Spleen (tissue), 11 donors: Measurements from ENCODE around the gene XPNPEP2. TPM values are rescaled to one million over a fixed set of nuclear protein-coding genes. Genes with fewer than 3 reads are reported as not detected.

Source experiments
- DNase-seq: peaks from one replicate; pipeline ENCODE4 v3.0.0-alpha.2; 2020
- H3K27ac ChIP-seq, 8 donors: fragments of 200-600 bp; sonication (generic) in 7 of 8; 1 replicate in 4 of 8; 2 replicates in 4 of 8; pipeline versions ENCODE4 v1.5.0 to v1.8.0; 2016 to 2021; ENCODE audit warnings: inconsistent platforms in 4 of 8, mild to moderate bottlenecking in 4 of 8, moderate library complexity in 1 of 8
- H3K27me3 ChIP-seq, 7 donors: fragments of 200-600 bp; sonication (generic) in 6 of 7; replicated peaks in 1 of 7; 1 replicate in 4 of 7; 2 replicates in 3 of 7; pipeline versions ENCODE4 v1.5.0 to v1.8.0; 2016 to 2021; ENCODE audit warnings: inconsistent platforms in 3 of 7, mild to moderate bottlenecking in 1 of 7
- H3K36me3 ChIP-seq, 6 donors: fragments of 200-600 bp; sonication (generic) in 5 of 6; 1 replicate in 4 of 6; 2 replicates in 2 of 6; pipeline versions ENCODE4 v1.5.0 to v1.8.0; 2016 to 2021; ENCODE audit warnings: inconsistent platforms in 2 of 6
- H3K4me1 ChIP-seq, 6 donors: fragments of 200-600 bp; sonication (generic) in 5 of 6; 1 replicate in 3 of 6; 2 replicates in 3 of 6; pipeline versions ENCODE4 v1.5.0 to v1.8.0; 2016 to 2021; ENCODE audit warnings: inconsistent platforms in 3 of 6
- H3K4me3 ChIP-seq, 8 donors: fragments of 200-600 bp; sonication (generic) in 7 of 8; 1 replicate in 4 of 8; 2 replicates in 4 of 8; pipeline versions ENCODE4 v1.5.0 to v1.8.0; 2016 to 2021; ENCODE audit warnings: inconsistent platforms in 4 of 8, mild to moderate bottlenecking in 4 of 8, moderate library complexity in 2 of 8
- H3K9me3 ChIP-seq, 8 donors: fragments of 200-600 bp; sonication (generic) in 7 of 8; 1 replicate in 4 of 8; 2 replicates in 4 of 8; pipeline versions ENCODE4 v1.5.0 to v1.8.0; 2016 to 2021; ENCODE audit warnings: inconsistent platforms in 4 of 8
- CTCF ChIP-seq, 11 experiments: fragments of 200-600 bp in 7 of 11; fragments of 450-650 bp in 4 of 11; sonication (generic) in 4 of 11; IDR thresholded peaks in 8 of 11; conservative IDR thresholded peaks in 3 of 11; 1 replicate in 7 of 11; 2 replicates in 4 of 11; pipeline versions ENCODE4 v1.4.0 to v1.8.0; 2016 to 2021; ENCODE audit warnings: antibody characterized with exemption in 11 of 11, inconsistent platforms in 4 of 11, mild to moderate bottlenecking in 1 of 11
- POLR2A ChIP-seq, 3 donors: fragments of 450-650 bp; IDR thresholded peaks; one replicate each; pipeline ENCODE4 v1.5.1; 2017; ENCODE audit warnings: antibody characterized with exemption in 3 of 3, mild to moderate bottlenecking in 1 of 3
- POLR2AphosphoS5 ChIP-seq, 3 donors: sonication (generic); formaldehyde crosslinking; IDR thresholded peaks; one replicate each; pipeline ENCODE4 v1.5.1; 2017; ENCODE audit warnings: antibody characterized with exemption in 3 of 3
- WGBS, 5 donors: extraction: QIAGEN DNeasy Blood & Tissue Kit in 3 of 5; methylation state at CpG; one replicate each; pipeline versions ENCODE4 v1.1.5 to v1.1.7; 2013 to 2018; 5-methylcytosine and 5-hydroxymethylcytosine counted together
- intact Hi-C: fragments of 100-400 bp; cut with DNase I; formaldehyde crosslinking; loops from one replicate; pipeline ENCODE4 v1.15.0; 2023; ENCODE audit warnings: low total_unique reads
- polyA plus RNA-seq, 3 donors: library from polyadenylated mRNA; stranded (reverse); fragments of 200-250 nt; gene quantifications; one replicate each; pipeline ENCODE4 v1.2.1, GENCODE V29; 2013
- total RNA-seq, 7 donors: library from RNA; depleted of rRNA in 3 of 7; stranded (reverse); fragments of >200 nt in 3 of 7; fragmentation: NEBNext Ultra II Directional in 4 of 7; extraction: Animal tissue kit (Norgen Biotek cat#: 25700) in 4 of 7; gene quantifications; one replicate each; pipeline versions ENCODE4 v1.1.0 to v1.2.1, GENCODE V29; 2016 to 2021
- donor health status: healthy with polysubstance abuse.
- donor health status: DM: no; HTN: no; CAD: no; lungs with moderate emphysema.
- donor health status: DM: no; HTN: no; CAD: no.
- donor health status: Bipolar disorder and iron deficiency.
- donor health status: healthy.
- donor health status: DM: no; HTN: no; CAD: no.
- donor health status: DM: yes; HTN: yes; CAD: no.

Gene XPNPEP2
- total and polyA plus RNA-seq, 10 donors: 0.09 to 0.74 (median 0.21) TPM

GRCh38 chrX:129693354-129693753 lies 45.4 kb upstream of the XPNPEP2 start:
- TF ChIP-seq POLR2AphosphoS5 (IDR thresholded peaks at IDR 0.05): no peak
- TF ChIP-seq POLR2A (IDR thresholded peaks at IDR 0.05): no peak
- TF ChIP-seq CTCF (IDR thresholded peaks at IDR 0.05 in 8 of 11, conservative IDR thresholded peaks at IDR 0.05 in 3 of 11): no peak
- no peaks in the 10 kb centered on the region for H3K9me3 ChIP-seq
- H3K4me1 ChIP-seq: no peaks in the 10 kb centered on the region
- no peaks in the 10 kb centered on the region for H3K27me3 ChIP-seq
- intact Hi-C loops: no loop called here
- H3K36me3 ChIP-seq: no peaks in the 10 kb centered on the region
- no peak for DNase-seq
- no peak overlapping the region for H3K4me3 ChIP-seq
- no peak overlapping the region for H3K27ac ChIP-seq
- WGBS, 5 donors: 70 to 89% (median 84%) methylated on average over 3 of the region's 3 CpGs

- Histone ChIP-seq H3K27ac (no peak overlapping the region), H3K4me1 (no peaks in the 10 kb centered on the region), H3K27me3 (no peaks in the 10 kb centered on the region), H3K36me3 (no peaks in the 10 kb centered on the region), H3K4me3 (no peak overlapping the region), H3K9me3 (no peaks in the 10 kb centered on the region)
- DNase-seq: no peak
- TF ChIP-seq POLR2AphosphoS5 (IDR thresholded peaks at IDR 0.05) (no peak), POLR2A (IDR thresholded peaks at IDR 0.05) (no peak), CTCF (IDR thresholded peaks at IDR 0.05 in 8 of 11, conservative IDR thresholded peaks at IDR 0.05 in 3 of 11) (no peak)
- intact Hi-C loops: no loop called here
- WGBS, 5 donors: 69 to 92% (median 91%) methylated on average over 5 of the region's 5 CpGs
These were observed 44.0 kb upstream of the XPNPEP2 start for GRCh38 chrX:129694805-129695204.

GRCh38 chrX:129695535-129695934 lies 43.2 kb upstream of the XPNPEP2 start:
- H3K27ac ChIP-seq: no peak overlapping the region
- WGBS, 5 donors: 71 to 91% (median 80%) methylated on average over 6 of the region's 6 CpGs
- no peaks in the 10 kb centered on the region for H3K4me1 ChIP-seq
- H3K4me3 ChIP-seq: no peak overlapping the region
- no peaks in the 10 kb centered on the region for H3K9me3 ChIP-seq
- no peaks in the 10 kb centered on the region for H3K36me3 ChIP-seq
- DNase-seq: no peak
- intact Hi-C loops: no loop called here
- H3K27me3 ChIP-seq: no peaks in the 10 kb centered on the region
- TF ChIP-seq POLR2A (IDR thresholded peaks at IDR 0.05) (no peak), CTCF (IDR thresholded peaks at IDR 0.05 in 8 of 11, conservative IDR thresholded peaks at IDR 0.05 in 3 of 11) (no peak), POLR2AphosphoS5 (IDR thresholded peaks at IDR 0.05) (no peak)

GRCh38 chrX:129695937-129696336 lies 42.8 kb upstream of the XPNPEP2 start:
- TF ChIP-seq POLR2A (IDR thresholded peaks at IDR 0.05): no peak
- no peak for TF ChIP-seq CTCF (IDR thresholded peaks at IDR 0.05 in 8 of 11, conservative IDR thresholded peaks at IDR 0.05 in 3 of 11)
- no peak for TF ChIP-seq POLR2AphosphoS5 (IDR thresholded peaks at IDR 0.05)
- no peak for DNase-seq
- H3K27ac ChIP-seq: no peak overlapping the region
- H3K4me1 ChIP-seq: no peaks in the 10 kb centered on the region
- no peak overlapping the region for H3K4me3 ChIP-seq
- intact Hi-C loops: no loop called here
- H3K36me3 ChIP-seq: no peaks in the 10 kb centered on the region
- no peaks in the 10 kb centered on the region for H3K9me3 ChIP-seq
- no peaks in the 10 kb centered on the region for H3K27me3 ChIP-seq
- 82 to 94% (median 90%) methylated on average over 7 to 8 of the region's 8 CpGs for WGBS, 5 donors
